H9 (cell line): ENCODE results near the gene ADORA1. TPM values are rescaled to one million over a fixed set of nuclear protein-coding genes. Genes with fewer than 3 reads are reported as not detected.

Experiments used
- DNase-seq: peaks from one replicate; pipeline ENCODE4 v3.0.0-alpha.2; 2017
- H2AFZ ChIP-seq: one replicate; pipeline ENCODE4 v1.6.1; 2013; ENCODE audit warnings: mild to moderate bottlenecking, low read length, control low read depth, moderate library complexity
- H2AK5ac ChIP-seq: 2 replicates; pipeline ENCODE4 v1.6.1; 2013; ENCODE audit warnings: low read length, control low read depth, mixed read lengths; ENCODE audit not compliant: insufficient read length
- H2BK120ac ChIP-seq: one replicate; pipeline ENCODE4 v1.6.1; 2013; ENCODE audit warnings: low read depth, mild to moderate bottlenecking, low read length, control low read depth, inconsistent platforms; ENCODE audit not compliant: poor library complexity, severe bottlenecking
- H2BK12ac ChIP-seq: 2 replicates; pipeline ENCODE4 v1.6.1; 2013; ENCODE audit warnings: low read length, control low read depth, mixed read lengths, low read depth; ENCODE audit not compliant: insufficient read length
- H2BK15ac ChIP-seq: 2 replicates; pipeline ENCODE4 v1.6.1; 2013; ENCODE audit warnings: low read depth, low read length, control low read depth
- H2BK20ac ChIP-seq: one replicate; pipeline ENCODE4 v1.6.1; 2013; ENCODE audit warnings: low read depth, mild to moderate bottlenecking, low read length, control low read depth, inconsistent platforms; ENCODE audit not compliant: poor library complexity, severe bottlenecking
- H2BK5ac ChIP-seq: 2 replicates; pipeline ENCODE4 v1.6.1; 2013; ENCODE audit warnings: low read length, control low read depth, mixed read lengths; ENCODE audit not compliant: insufficient read length
- H3K14ac ChIP-seq: 2 replicates; pipeline ENCODE4 v1.6.1; 2013; ENCODE audit warnings: low read length, control low read depth; ENCODE audit not compliant: insufficient read depth
- H3K18ac ChIP-seq: 2 replicates; pipeline ENCODE4 v1.6.1; 2013; ENCODE audit warnings: low read depth, mild to moderate bottlenecking, mixed read lengths, low read length, control low read depth; ENCODE audit not compliant: insufficient read length
- H3K23ac ChIP-seq: 2 replicates; pipeline ENCODE4 v1.6.1; 2013; ENCODE audit warnings: low read length, control low read depth, mixed read lengths, low read depth; ENCODE audit not compliant: insufficient read length
- H3K23me2 ChIP-seq: 2 replicates; pipeline ENCODE4 v1.6.1; 2013; ENCODE audit warnings: low read depth, mild to moderate bottlenecking, mixed read lengths, low read length, control low read depth; ENCODE audit not compliant: insufficient read length, poor library complexity, severe bottlenecking
- H3K27ac ChIP-seq: 2 replicates; pipeline ENCODE4 v1.5.1; 2013; ENCODE audit warnings: low read length, control low read depth, mixed read lengths, low read depth; ENCODE audit not compliant: insufficient read length
- H3K27me3 ChIP-seq: 2 replicates; pipeline ENCODE4 v1.6.1; 2013; ENCODE audit warnings: low read length, control low read depth, inconsistent platforms; ENCODE audit not compliant: insufficient read depth
- H3K4ac ChIP-seq: 2 replicates; pipeline ENCODE4 v1.6.1; 2013; ENCODE audit warnings: low read depth, mild to moderate bottlenecking, control low read depth, inconsistent platforms, low read length, moderate library complexity
- H3K4me1 ChIP-seq: 2 replicates; pipeline ENCODE4 v1.6.1; 2013; ENCODE audit warnings: low read length, control low read depth, inconsistent platforms; ENCODE audit not compliant: insufficient read depth
- H3K4me2 ChIP-seq: 2 replicates; pipeline ENCODE4 v1.6.1; 2013; ENCODE audit warnings: low read length, control low read depth, mixed read lengths; ENCODE audit not compliant: insufficient read length, insufficient read depth
- H3K56ac ChIP-seq: 2 replicates; pipeline ENCODE4 v1.6.1; 2013; ENCODE audit warnings: low read depth, mild to moderate bottlenecking, mixed read lengths, low read length, control low read depth; ENCODE audit not compliant: insufficient read length
- H3K79me1 ChIP-seq: 2 replicates; pipeline ENCODE4 v1.6.1; 2013; ENCODE audit warnings: low read depth, mild to moderate bottlenecking, moderate library complexity, low read length, control low read depth, inconsistent platforms; ENCODE audit not compliant: insufficient read depth, poor library complexity, severe bottlenecking
- H3K79me2 ChIP-seq: 2 replicates; pipeline ENCODE4 v1.6.1; 2013; ENCODE audit warnings: low read length, control low read depth, inconsistent platforms; ENCODE audit not compliant: insufficient read depth
- H3K9ac ChIP-seq: 2 replicates; pipeline ENCODE4 v1.6.1; 2013; ENCODE audit warnings: low read length, control low read depth, mixed read lengths; ENCODE audit not compliant: insufficient read length; ENCODE audit errors: extremely low read depth
- H3K9me3 ChIP-seq: one replicate; pipeline ENCODE4 v1.6.1; 2013; ENCODE audit warnings: low read depth, low read length, inconsistent platforms; ENCODE audit not compliant: control insufficient read depth
- H3T11ph ChIP-seq: one replicate; pipeline ENCODE4 v1.6.1; 2013; ENCODE audit warnings: mild to moderate bottlenecking, low read length, control low read depth, inconsistent platforms
- H4K20me1 ChIP-seq: one replicate; pipeline ENCODE4 v1.6.1; 2013; ENCODE audit not compliant: control insufficient read depth, insufficient read length, insufficient read depth
- H4K5ac ChIP-seq: 2 replicates; pipeline ENCODE4 v1.6.1; 2013; ENCODE audit warnings: low read depth, mild to moderate bottlenecking, mixed read lengths, low read length, control low read depth; ENCODE audit not compliant: insufficient read length
- H4K8ac ChIP-seq: replicated peaks from 2 replicates; pipeline ENCODE4 v1.6.1; 2013; ENCODE audit warnings: low read length, control low read depth, mixed read lengths, low read depth; ENCODE audit not compliant: insufficient read length
- H4K91ac ChIP-seq: 2 replicates; pipeline ENCODE4 v1.6.1; 2013; ENCODE audit warnings: low read depth, mild to moderate bottlenecking, moderate library complexity, mixed read lengths, low read length, control low read depth; ENCODE audit not compliant: insufficient read length
- H3K27ac Mint-ChIP-seq, 3 experiments: 2 replicates in 2 of 3; 3 replicates in 1 of 3; pipeline ENCODE4 v1.8.0; 2020 to 2021; ENCODE audit warnings: mixed read lengths in 3 of 3, mild to moderate bottlenecking in 1 of 3, moderate library complexity in 1 of 3
- H3K27me3 Mint-ChIP-seq: 2 replicates; pipeline ENCODE4 v1.8.0; 2021; ENCODE audit warnings: low read depth, mild to moderate bottlenecking, moderate library complexity, mixed read lengths
- H3K36me3 Mint-ChIP-seq, 3 experiments: 2 replicates in 2 of 3; 3 replicates in 1 of 3; pipeline ENCODE4 v1.8.0; 2020 to 2021; ENCODE audit warnings: low read depth in 3 of 3, mixed read lengths in 3 of 3; ENCODE audit not compliant: insufficient read depth in 1 of 3
- H3K4me1 Mint-ChIP-seq, 2 experiments: 2 replicates each; pipeline ENCODE4 v1.8.0; 2020; ENCODE audit warnings: mixed read lengths in 2 of 2
- H3K4me3 Mint-ChIP-seq, 2 experiments: 2 replicates in 1 of 2; 3 replicates in 1 of 2; pipeline ENCODE4 v1.8.0; 2020 to 2021; ENCODE audit warnings: mild to moderate bottlenecking in 2 of 2, mixed read lengths in 2 of 2, moderate library complexity in 1 of 2
- H3K9me3 Mint-ChIP-seq, 2 experiments: 2 replicates in 1 of 2; 3 replicates in 1 of 2; pipeline ENCODE4 v1.8.0; 2020; ENCODE audit warnings: mild to moderate bottlenecking in 2 of 2, mixed read lengths in 2 of 2, moderate library complexity in 1 of 2
- CTCF ChIP-seq: fragments of 200-600 bp; sonication (generic); conservative IDR thresholded peaks from 3 replicates; pipeline ENCODE4 v1.8.0; 2021; ENCODE audit warnings: antibody characterized with exemption, mild to moderate bottlenecking
- WGBS: extraction: QIAGEN DNeasy Blood & Tissue Kit; methylation state at CpG from one replicate; pipeline ENCODE4 v1.1.7; 2013; ENCODE audit warnings: missing lambda C conversion rate, low lambda C conversion rate, mixed read lengths; ENCODE audit not compliant: insufficient read length; ENCODE audit errors: extremely low coverage; 5-methylcytosine and 5-hydroxymethylcytosine counted together
- total RNA-seq: library from RNA; stranded (reverse); gene quantifications from 2 replicates; pipeline ENCODE4 v1.2.1, GENCODE V29; 2021

The ADORA1 gene
- total RNA-seq, 1 experiment from 2014 or later, result 1.3 TPM

- no peaks in the 10 kb centered on the region; a peak in 2 of 5 replicates for H3K9me3 Mint-ChIP-seq
- Histone ChIP-seq H3K4ac (no peak overlapping the region), H2AK5ac (no peak overlapping the region), H2AFZ (no peak overlapping the region), H3K9me3 (no peaks in the 10 kb centered on the region), H3K9ac (no peak overlapping the region), H3K27ac (no peak overlapping the region), H3K23ac (no peak overlapping the region), H4K8ac (no peak overlapping the region), H3K27me3 (no peaks in the 10 kb centered on the region), H4K5ac (no peak overlapping the region), H2BK5ac (no peak overlapping the region), H3K79me2 (no peaks in the 10 kb centered on the region), H3K79me1 (no peaks in the 10 kb centered on the region), H3K56ac (no peak overlapping the region), H3K4me2 (no peak overlapping the region), H3T11ph (no peak overlapping the region), H2BK12ac (no peak overlapping the region), H3K18ac (no peak overlapping the region), H3K23me2 (peaks cover 3% of the 10 kb centered on the region), H4K20me1 (no peaks in the 10 kb centered on the region), H4K91ac (no peak overlapping the region), H2BK120ac (no peak overlapping the region), H2BK15ac (no peak overlapping the region), H3K4me1 (peaks cover 6% of the 10 kb centered on the region; the same call in 1 of the 2 replicates), H2BK20ac (no peak overlapping the region), H3K14ac (no peak overlapping the region)
- peaks cover 29 to 34% of the 10 kb centered on the region in 2 experiments for H3K4me1 Mint-ChIP-seq
- H3K27ac Mint-ChIP-seq, result no peak overlapping the region
- DNase-seq, result no peak
- no CpG with 5 or more reads among the region's 7 CpGs for WGBS
- no peaks in the 10 kb centered on the region for H3K36me3 Mint-ChIP-seq
- H3K27me3 Mint-ChIP-seq, result no peaks in the 10 kb centered on the region; the same call in 1 of the 2 replicates
- TF ChIP-seq CTCF, result no peak
- no peak overlapping the region for H3K4me3 Mint-ChIP-seq
Measured at GRCh38 chr1:203189951-203190352, 62.4 kb downstream of the ADORA1 start.
